ENCODE data around the gene PXYLP1.

The PXYLP1 gene

GRCh38 chr3:141326123-141326522 lies 94.5 kb downstream of the PXYLP1 start:
- DNase-seq (ENCODE audit: low read depth) = no peak

- DNase-seq (ENCODE audit: low read depth) = no peak
These were observed 95.0 kb downstream of the PXYLP1 start for GRCh38 chr3:141326626-141327025.

- no peak for DNase-seq (ENCODE audit: low read depth)
These were observed 96.9 kb downstream of the PXYLP1 start for GRCh38 chr3:141328286-141329166.

- DNase-seq (ENCODE audit: low read depth) = no peak
These were observed 98.6 kb downstream of the PXYLP1 start for GRCh38 chr3:141330235-141330634.

GRCh38 chr3:141330718-141331376 lies 99.2 kb downstream of the PXYLP1 start:
- DNase-seq (ENCODE audit: low read depth) = no peak

- no peak for DNase-seq (ENCODE audit: low read depth)
These were observed 100.0 kb downstream of the PXYLP1 start for GRCh38 chr3:141331377-141332318.

GRCh38 chr3:141332416-141332815 lies 100.8 kb downstream of the PXYLP1 start:
- DNase-seq (ENCODE audit: low read depth) = no peak

GRCh38 chr3:141333836-141334626 lies 102.4 kb downstream of the PXYLP1 start:
- no peak for DNase-seq (ENCODE audit: low read depth)

GRCh38 chr3:141334627-141335250 lies 103.1 kb downstream of the PXYLP1 start:
- DNase-seq (ENCODE audit: low read depth) = no peak

- DNase-seq (ENCODE audit: low read depth) = no peak
These were observed 104.0 kb downstream of the PXYLP1 start for GRCh38 chr3:141335531-141336061.

GRCh38 chr3:141336672-141337522 lies 105.3 kb downstream of the PXYLP1 start:
- DNase-seq (ENCODE audit: low read depth) = no peak

- no peak for DNase-seq (ENCODE audit: low read depth)
These were observed 105.9 kb downstream of the PXYLP1 start for GRCh38 chr3:141337523-141337854.

GRCh38 chr3:141337991-141338390 lies 106.4 kb downstream of the PXYLP1 start:
- DNase-seq (ENCODE audit: low read depth) = no peak

- no peak for DNase-seq (ENCODE audit: low read depth)
These were observed 107.3 kb downstream of the PXYLP1 start for GRCh38 chr3:141338881-141339280.

- no peak for DNase-seq (ENCODE audit: low read depth)
These were observed 109.9 kb downstream of the PXYLP1 start for GRCh38 chr3:141341536-141341935.

GRCh38 chr3:141342386-141342785 lies 110.8 kb downstream of the PXYLP1 start:
- DNase-seq (ENCODE audit: low read depth) = no peak

GRCh38 chr3:141343077-141343476 lies 111.5 kb downstream of the PXYLP1 start:
- DNase-seq (ENCODE audit: low read depth) = no peak

- DNase-seq (ENCODE audit: low read depth) = no peak
These were observed 112.2 kb downstream of the PXYLP1 start for GRCh38 chr3:141343865-141344271.
